Femur (tissue), 1 donor: Measurements from ENCODE around the gene ATXN1.
"Not testable (repeated sequence)": the region's sequence is repeated elsewhere in the genome, so short reads cannot be mapped to it uniquely, and the experiment has no call there.

Source experiments
- DNase-seq: peaks from one replicate; pipeline ENCODE4 v3.0.0-alpha.2; 2017

ATXN1 gene

DNA sequence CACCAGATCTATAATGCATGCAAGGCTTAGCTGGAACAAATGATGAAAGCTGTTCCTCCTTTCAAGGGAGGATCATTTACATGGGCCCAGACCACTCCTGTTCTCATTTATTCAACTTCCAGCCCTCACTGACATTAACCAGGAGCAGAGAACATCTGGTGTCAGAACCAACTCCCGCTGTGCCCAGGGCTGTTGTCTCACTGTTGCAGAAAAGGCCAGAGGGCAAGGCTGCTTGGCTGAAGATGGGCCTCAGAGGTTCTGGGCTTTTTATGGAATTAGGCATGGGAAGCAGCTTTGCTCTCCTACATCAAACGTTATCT lies 358.7 kb downstream of the ATXN1 start:
- peak; percentile 57 for DNase-seq

DNA sequence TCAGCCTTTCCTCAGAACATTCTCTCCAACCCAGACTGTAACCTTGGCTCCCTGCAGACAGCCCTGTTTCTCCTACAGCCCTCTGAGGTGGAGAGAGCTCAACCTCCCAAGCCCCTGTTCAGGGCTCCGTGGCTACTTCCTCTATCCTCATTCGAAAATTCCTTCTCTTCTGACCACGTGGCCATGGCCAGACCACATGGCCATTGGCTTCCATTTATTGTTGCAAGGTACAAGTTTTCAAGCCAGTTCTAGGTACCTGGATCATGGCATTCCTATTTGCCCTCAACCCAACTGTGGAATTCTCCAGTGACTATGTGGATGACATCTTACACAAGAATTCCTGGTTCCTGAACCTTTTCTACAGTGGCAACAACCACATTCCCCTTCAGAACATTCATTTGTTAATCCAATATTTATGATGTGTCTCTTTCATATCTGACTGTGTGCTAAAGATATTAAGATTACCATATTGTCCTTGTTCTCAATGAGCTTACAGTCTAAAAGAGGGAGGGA lies 361.0 kb downstream of the ATXN1 start:
- DNase-seq, result no peak

DNA sequence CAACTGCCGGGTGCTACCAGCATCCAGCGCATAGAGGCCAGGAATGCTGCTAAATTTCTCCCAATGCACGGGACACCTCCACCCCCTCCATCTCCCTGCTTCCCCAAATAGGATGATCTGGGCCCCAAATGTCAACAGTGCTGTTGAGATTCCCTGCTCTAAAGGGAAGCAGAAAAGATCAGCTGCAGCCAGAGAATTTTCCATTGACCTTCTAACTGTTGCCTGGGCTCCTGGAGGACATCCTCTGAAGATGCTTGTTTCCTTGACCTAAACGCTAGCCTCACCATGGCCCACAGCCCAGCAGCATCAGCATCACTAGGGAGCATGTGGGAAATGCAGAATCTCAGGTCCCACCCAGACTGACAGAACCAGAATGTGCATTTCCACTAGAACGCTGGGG lies 361.6 kb downstream of the ATXN1 start:
- no peak for DNase-seq

DNA sequence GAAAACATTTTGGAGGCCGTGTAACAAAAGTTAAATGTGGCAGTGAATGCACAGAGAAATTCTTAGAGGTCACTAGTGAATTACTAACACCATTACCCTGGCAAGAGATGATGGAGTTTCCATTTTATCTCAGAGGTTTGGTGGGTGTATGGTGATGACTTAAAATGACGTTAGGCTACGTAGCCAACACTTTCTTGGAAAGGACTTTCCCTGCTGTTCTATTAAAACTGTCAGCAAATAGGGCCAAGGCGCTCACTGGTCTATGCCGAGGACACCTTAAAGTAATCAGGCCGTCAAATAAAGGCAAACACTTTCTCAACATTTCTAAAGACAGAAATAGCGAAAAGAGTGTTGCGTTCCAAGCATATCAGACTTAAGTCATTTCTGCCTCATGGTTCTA lies 362.1 kb downstream of the ATXN1 start:
- DNase-seq, result no peak

DNA sequence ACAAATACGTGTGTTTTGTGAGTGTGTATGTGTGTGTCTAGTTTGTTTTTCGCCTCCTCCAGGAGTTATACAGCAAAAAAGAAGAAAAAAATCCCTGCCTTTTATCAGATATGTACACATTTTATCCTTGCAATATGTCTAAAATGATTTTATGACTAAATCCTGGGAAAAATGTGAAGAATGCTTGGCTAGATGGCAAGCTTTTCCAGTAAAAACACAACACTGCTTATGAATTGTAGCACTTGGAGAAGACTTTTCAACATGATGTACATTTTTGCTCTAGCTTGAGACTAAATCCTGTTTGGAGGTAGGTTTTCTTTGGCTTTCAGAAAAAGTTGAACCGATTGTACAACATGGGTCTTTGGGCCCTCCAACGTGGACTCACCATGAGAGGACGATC lies 362.7 kb downstream of the ATXN1 start:
- DNase-seq, result no peak

DNA sequence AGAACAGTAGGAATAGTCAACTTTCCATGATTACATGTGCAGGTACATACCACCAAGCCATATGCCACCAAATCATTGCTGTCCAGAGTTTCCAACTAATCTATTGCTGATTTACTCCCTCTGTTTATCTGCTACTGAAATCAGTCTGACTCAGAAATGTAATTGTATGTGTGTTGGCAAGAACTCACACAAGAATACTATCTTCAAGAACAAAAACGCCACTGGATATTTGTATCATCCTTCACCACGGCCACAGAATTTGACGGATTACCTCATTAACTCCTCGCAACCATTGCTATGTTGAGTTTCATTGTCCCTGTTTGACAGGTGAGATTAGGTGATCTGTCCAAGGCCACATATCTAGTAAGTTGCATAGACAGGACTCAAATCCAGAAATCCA lies 363.6 kb downstream of the ATXN1 start:
- no peak for DNase-seq

DNA sequence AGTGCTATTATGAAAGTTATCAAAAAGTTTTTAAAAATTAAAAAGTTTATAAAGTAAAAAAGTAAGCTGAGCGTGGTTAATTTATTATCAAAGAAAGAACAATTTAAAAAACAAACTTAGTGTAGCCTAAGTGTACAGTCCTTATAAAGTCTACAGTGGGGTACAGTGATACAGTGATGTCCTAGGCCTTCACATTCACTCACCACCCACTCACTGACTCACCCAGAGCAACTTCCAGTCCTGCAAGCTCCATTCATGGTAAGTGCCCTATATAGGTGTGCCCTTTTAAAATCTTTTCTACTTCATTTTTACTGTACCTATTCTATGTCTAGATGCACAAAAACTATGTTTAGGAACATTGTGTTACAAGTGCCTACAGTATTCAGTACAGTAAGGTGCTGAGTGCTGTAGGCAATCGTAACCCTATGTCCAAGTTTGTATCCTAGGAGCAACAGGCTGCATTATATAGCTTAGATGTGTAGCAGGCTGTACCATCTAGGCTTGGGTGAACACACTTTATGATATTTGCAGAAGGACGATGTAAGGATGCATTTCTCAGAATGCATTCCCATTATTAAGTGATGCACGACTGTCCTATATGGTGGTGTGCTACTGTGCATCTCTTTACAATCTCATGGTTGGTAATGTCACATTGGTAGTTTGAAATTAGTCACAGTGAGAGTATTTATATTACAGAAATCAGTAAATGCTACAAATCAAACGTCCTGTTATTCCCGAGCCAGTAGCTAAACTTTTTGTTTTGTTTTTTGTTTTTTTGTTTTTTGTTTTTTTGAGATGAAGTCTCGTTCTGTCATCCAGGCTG lies 364.6 kb downstream of the ATXN1 start:
- DNase-seq, result no peak

DNA sequence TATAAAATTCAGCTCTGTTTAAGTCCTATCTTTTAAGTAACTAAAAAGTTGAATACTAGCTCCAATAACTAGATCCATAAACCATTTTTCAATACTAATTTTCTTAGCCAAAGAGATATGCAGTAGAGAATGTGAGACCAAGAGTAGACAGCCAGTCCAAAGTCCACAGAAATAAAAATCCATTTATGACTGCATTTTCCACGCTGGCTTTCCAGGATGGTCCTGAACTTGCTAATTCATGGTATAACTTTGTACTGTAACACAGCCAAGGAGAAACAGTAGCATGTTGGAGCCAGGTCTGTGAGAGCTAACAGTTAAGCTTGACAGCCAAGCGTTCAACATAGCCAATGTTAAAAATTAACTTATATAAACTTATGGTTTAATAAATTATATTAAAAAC lies 366.6 kb downstream of the ATXN1 start:
- DNase-seq, result no peak

DNA sequence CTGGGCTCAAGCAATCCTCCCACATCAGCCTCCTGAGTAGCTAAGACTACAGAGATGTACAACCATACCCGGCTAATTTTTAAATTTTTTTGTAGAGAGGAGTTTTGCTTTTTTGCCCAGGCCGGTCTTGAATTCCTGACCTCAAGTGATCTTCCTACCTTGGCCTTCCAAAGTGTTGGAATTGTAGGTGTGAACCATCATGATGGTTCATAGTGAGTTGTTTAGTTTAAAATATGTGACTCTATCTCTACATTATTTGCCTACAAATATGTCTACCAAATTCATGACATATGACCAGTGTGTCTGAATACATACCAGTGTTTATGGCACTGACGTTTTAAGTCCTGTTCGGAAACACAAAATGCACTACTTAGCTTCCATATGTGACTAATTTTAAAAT lies 367.9 kb downstream of the ATXN1 start:
- no peak for DNase-seq

DNA sequence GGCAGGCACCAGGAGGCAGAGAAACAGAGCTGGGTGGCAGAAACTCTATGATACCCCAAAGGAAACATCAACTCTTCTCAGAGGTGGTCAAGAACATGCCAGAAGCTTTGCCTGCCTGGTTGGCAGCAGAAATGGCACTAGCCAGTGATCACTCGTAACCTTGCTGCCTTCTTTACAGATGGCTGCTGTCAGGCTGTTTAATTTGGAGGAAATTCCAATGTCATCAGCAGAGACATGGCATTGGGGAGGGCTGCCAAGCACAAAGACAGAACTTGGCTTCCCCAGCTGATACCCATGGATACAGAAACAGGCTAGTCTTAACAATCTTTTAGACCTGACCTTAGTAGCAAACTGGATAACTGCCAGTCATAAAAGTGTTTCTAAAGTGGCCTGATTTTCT lies 369.2 kb downstream of the ATXN1 start:
- no peak for DNase-seq

DNA sequence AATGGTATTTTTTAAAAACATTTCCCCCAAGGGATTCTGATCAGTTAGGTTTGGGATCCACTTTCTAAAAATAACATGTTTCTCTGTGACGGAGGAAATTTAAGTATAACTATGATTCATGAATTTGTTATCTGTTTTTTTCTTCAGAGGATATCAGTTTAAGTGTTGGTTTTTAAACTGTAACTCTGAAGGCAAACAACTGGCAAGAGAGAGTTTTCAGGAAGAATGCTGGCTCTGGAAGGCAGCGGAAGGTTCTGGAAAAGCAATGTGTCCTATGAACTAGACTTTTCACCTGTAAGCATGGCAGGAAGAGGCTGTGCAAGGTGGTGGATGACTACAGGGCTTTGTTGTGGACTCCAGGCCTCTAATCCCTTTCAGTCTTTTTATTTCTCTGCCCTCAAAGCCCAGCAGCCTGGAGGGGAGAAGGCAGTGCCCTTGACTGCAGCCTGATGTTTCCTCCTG lies 369.8 kb downstream of the ATXN1 start:
- no peak for DNase-seq

DNA sequence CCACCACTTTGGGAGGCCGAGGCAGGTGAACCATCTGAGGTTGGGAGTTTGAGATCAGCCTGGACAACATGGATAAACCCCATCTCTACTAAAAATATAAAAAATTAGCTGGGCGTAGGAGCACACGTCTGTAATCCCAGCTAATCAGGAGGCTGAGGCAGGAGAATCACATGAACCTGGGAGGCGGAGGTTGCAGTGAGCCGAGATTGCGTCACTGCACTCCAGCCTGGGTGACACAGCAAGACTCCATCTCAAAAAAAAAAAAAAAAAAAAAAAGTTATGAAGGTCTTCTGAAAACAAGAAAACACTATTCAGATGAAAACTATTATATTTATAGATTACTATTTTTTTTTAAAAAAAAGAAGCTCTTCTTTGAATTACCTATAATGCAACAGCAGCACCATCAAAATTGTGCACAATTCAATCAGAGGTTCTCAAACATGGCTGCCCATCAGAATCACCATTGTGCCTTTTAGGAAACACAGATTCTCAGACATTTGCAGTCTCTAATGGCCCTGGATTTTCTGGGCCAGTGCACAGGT lies 370.3 kb downstream of the ATXN1 start:
- not testable (repeated sequence) for DNase-seq

DNA sequence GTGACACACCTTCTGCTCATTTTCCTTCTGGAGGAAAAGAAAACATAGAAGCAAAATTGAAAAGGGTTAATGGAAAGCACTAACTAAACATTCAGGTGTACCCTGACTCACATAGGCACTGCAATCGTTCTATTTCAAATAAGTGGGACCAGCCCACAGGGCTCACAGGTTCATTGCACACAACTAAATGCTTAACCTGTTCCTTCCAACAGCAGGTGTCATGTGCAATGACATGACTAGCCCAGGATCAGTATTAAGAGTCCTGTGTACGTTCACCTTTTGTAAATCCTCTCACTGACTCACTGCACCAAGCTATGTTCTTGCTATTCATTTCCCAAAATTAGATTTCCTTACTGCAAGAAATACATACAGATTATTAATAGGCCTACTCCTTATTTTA lies 371.6 kb downstream of the ATXN1 start:
- DNase-seq, result no peak

DNA sequence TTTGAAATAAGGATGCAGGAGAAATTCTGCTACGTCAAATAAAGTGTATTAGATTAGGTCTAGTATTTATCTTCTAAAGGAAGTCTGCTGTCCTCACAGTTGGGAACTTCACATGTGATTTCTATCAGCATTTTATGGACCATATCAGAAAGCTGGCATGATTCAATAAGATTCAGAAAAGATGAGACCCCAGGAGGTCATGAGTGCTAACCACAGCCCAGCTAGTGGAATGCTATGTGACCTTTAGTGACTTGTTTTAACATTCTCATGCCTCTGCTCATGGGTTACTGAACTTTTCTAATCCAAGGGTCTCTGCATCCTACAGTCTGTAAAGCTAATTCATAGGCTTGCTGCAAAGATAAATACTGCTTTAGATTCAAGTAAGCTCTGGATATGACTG lies 372.8 kb downstream of the ATXN1 start:
- DNase-seq, result no peak

DNA sequence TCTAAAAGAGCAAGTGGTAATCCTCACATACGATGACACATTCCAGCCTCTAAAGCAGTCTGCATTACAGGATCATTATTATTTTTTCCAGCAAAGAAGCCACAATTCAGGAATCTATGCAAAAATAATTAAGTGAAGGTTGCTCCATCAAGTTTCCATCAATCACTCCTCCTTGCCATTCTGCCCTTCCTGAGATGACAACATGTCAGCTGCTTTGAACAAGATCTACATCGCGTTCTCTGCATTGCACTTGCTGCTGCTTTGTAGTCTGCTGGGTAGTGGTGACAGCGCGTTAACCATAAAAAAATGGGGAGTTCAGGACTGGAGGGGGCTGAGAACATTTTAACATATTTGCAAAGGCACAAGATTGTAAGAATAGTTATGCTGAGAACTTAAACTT lies 375.2 kb downstream of the ATXN1 start:
- no peak for DNase-seq

DNA sequence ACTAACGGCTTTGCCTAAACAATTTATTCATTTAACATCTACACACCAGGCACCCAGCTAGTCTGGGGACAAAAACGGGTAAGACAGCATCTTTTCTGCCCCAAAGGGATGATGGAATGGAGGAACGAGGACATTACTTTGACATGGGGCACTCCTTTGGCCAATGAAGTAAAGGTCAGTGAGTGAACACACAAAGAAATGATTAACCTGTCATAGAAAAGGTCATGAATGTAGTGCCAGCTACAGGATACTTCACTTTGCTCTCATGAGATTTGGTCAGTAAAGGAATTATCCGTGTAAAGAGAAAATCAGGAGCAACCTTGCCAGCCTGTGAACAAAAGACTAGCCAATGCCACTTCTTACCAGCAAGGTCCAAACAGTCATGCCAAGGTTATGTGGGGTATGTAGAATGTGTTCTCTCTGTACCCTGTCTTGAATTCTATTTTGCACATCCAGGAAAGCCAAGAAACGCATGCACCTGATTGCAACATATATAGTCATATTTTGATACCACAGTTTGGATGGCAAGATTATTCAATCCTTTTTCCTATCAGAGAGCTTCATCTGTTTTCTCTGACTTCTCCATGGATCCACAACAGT lies 377.6 kb downstream of the ATXN1 start:
- no peak for DNase-seq

DNA sequence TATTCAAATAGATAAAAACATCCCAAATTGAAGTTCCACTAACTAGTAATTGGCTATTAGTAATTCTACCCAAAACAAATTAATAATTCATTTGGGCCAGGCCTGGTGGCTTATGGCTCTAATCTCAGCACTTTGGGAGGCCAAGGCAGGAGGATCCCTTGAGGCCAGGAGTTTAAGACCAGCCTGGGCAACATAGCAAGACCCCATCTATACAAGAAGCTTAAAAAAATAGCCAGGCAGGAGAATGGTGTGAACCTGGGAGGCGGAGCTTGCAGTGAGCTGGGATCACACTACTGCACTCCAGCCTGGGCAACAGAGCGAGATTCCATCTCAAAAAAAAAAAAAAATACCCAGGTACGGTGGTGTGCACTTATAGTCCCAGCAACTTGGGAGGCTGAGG lies 379.3 kb downstream of the ATXN1 start:
- not testable (repeated sequence) for DNase-seq

DNA sequence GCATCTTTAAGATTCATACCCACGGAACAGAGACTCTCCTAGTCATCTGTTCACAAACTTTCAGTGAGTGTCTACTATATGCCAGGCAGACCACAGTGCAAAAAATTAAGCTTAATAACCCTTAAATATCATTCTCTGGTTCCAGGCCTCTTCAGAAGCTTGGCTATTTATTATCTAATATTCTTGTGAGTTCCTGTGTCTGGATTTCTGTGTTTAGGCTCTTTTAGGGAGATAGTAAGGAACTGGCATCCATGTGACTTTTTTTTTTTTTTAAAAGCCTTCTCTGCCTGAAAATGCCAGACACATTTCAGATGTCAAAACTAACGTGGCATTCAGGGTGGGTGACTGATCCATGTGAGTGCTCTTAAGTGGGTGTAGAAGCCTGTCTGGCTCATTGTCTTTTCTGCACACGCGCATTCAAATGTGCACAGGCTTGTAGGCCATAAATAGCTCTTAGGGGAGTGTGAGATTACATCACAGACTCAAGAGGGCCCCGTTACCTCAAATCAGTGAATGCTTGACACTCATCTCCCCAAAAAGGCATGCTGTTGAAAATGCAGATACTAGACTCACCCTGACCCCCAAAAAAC lies 380.9 kb downstream of the ATXN1 start:
- no peak for DNase-seq

DNA sequence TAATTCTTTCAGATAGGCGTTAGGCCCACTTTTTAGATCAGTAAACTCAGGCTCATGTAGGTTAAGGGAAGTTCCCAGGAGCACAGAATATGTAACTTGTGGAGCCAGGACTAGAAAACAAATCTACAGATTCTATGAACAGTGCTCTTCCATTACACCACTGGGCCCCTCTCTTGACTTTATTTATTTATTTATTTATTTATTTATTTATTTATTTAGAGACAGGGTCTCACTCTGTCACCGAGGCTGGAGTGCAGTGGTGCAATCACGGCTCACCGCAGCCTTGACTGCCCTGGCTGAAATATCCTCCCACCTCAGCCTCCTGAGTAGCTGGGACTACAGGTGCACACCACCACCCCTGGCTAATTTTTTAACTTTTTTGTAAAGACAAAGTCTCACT lies 382.9 kb downstream of the ATXN1 start:
- not testable (repeated sequence) for DNase-seq

DNA sequence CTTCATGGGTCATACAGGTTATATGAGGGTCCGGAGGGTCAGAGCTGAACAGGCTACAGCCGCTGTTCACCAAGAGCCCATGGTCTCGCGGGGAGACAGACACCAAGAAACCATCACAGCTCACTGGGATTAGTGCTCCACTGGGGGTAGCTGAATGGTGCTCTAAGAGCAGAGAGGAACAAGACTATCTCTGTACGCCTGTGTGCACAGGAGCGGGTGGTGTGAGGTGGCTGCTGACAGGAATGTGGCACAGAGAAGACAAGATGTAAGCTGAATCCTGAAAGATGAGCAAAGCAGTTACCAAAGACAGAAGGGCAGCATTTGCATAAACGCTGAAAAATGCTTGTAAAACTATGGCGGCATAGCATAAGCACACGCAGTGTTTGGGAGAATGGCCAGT lies 383.8 kb downstream of the ATXN1 start:
- no peak for DNase-seq

DNA sequence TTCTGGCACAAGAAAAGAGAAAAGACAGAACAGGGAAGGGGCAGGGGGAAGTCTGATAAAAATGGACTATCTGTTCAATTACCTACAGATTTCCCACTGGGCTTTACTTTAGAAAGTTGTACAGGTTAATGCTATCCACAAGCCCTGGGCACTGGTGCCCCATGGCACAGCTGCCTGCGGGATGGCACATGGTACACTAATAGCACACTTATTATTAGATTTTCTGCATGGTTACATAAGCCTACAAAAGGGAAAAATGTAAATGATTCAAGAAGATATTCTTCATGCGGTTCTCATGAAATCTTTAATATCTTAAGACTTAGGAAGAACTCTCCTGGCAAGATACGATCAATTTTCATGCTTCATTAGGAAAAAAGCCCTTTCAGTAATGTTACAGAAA lies 385.4 kb downstream of the ATXN1 start:
- no peak for DNase-seq

DNA sequence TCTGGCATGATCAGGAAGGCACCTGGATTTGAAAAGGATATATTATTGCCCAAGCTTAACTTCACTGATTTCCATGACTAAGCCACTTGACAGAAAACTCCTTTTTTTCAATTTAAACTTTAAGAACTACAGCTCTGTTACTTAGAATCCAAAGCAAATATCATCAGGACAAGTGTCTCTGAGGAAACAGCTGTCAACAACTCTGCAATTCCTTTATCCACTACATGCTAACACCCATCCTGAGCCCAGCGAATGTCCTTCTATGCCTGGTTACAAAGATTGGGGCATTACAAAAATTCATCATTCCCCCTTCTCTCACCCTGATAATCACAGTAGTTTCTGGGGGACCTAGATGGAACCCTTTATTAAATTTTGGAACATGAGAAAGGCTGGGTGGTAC lies 386.1 kb downstream of the ATXN1 start:
- no peak for DNase-seq

DNA sequence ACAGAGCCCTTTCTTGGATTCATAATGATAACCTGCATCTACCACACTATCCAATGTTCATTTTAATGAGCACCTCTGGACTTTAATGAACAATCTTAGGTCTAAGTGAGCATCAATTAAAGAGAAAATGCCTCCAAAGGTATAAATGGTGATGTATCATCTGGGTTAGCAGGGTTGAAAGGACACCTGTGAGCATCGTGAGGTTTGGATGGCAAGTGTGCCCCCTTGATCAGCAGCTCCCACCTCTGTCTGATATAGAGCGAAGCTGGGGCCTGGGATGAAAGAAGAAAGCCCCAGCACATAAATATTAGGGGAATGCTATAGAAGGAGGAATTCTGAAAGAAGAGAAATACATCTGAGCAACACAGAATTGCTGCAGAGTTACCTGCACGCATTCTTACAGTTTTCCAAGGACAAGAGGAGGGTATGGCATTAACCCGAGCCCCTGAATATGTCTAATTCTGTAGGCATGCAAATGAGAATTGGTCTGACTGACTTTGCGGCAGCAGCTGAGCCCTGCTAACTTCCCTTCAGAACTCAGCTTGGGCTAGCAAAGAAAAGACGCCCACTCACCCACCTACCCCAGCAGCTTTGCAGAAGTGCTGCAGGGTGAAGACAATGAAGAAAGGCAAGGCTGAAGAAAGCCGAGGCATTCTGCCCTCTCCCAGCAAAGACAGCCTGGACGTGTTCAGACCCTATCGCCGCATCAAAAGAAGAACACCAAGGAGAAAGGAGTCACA lies 386.6 kb downstream of the ATXN1 start:
- DNase-seq, result no peak
